ENCODE measurements around the gene GRK2.

The GRK2 gene

DNA sequence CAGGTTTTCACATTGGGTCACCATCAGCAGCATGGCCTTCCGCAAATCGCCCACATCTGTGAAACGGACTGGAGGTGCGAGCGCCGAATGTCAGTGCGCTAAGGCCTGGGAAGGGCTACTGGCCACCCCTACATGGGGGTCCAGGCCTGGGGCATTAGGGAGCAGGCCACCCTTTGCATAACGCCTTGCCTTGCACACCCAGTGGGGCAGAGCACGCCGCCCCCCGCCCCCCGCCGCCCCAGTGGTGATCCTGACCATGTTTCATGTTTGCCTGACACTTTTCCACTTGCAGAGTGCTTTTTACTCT lies 2.6 kb downstream of the GRK2 start:
- Histone ChIP-seq H2BK5ac (ENCODE audit: low read length) (no peak overlapping the region), H3K27ac (replicated peaks; ENCODE audit: low read length) (no peak overlapping the region), H2AFZ (ENCODE audit: low read length) (no peak overlapping the region), H3K4ac (ENCODE audit: low read length) (no peak overlapping the region), H3K79me1 (ENCODE audit: low read depth, low read length) (peaks cover 30% of the 10 kb centered on the region), H3K36me3 (replicated peaks in 1 of 2; ENCODE audit: control insufficient read depth in 2 of 2, insufficient read depth in 2 of 2, low read length in 2 of 2) (peaks cover 9 to 39% of the 10 kb centered on the region in 2 donors), H3K9me3 (replicated peaks in 1 of 2; ENCODE audit: control insufficient read depth in 2 of 2, insufficient read depth in 1 of 2, low read depth in 1 of 2, low read length in 2 of 2) (no peaks in the 10 kb centered on the region), H3K14ac (ENCODE audit: low read length) (no peak overlapping the region), H3K9ac (ENCODE audit: low read depth, low read length, poor library complexity) (peak overlapping the region; percentile 57), H3K4me2 (ENCODE audit: insufficient read depth, low read length, poor library complexity, severe bottlenecking) (no peak overlapping the region), H3K18ac (ENCODE audit: low read length) (no peak overlapping the region), H4K91ac (ENCODE audit: low read depth, low read length, poor library complexity) (no peak overlapping the region), H2BK120ac (ENCODE audit: low read depth, low read length) (no peak overlapping the region), H2BK12ac (ENCODE audit: low read length) (no peak overlapping the region), H4K8ac (ENCODE audit: low read depth, low read length) (no peak overlapping the region), H2AK5ac (ENCODE audit: low read depth, low read length) (no peak overlapping the region), H3K4me1 (ENCODE audit: control insufficient read depth in 2 of 2, insufficient read depth in 1 of 2, low read depth in 1 of 2, low read length in 2 of 2) (peaks cover 24 to 38% of the 10 kb centered on the region in 2 donors), H3K23ac (ENCODE audit: low read depth, low read length, poor library complexity) (no peak overlapping the region), H2BK15ac (ENCODE audit: low read length) (no peak overlapping the region), H3K4me3 (ENCODE audit: low read length in 2 of 2) (no peak overlapping the region), H3K27me3 (ENCODE audit: control insufficient read depth in 3 of 3, insufficient read depth in 3 of 3, low read depth in 1 of 3, low read length in 3 of 3) (peaks cover 0 to 14% (median 0%) of the 10 kb centered on the region in 3 experiments)
- no CpG with 5 or more reads among the region's 13 CpGs for WGBS, 2 donors (ENCODE audit: extremely low coverage in 2 of 2, insufficient read length in 2 of 2, insufficient replicate concordance in 1 of 2)
- no peak for DNase-seq (ENCODE audit: low spot score)

DNA sequence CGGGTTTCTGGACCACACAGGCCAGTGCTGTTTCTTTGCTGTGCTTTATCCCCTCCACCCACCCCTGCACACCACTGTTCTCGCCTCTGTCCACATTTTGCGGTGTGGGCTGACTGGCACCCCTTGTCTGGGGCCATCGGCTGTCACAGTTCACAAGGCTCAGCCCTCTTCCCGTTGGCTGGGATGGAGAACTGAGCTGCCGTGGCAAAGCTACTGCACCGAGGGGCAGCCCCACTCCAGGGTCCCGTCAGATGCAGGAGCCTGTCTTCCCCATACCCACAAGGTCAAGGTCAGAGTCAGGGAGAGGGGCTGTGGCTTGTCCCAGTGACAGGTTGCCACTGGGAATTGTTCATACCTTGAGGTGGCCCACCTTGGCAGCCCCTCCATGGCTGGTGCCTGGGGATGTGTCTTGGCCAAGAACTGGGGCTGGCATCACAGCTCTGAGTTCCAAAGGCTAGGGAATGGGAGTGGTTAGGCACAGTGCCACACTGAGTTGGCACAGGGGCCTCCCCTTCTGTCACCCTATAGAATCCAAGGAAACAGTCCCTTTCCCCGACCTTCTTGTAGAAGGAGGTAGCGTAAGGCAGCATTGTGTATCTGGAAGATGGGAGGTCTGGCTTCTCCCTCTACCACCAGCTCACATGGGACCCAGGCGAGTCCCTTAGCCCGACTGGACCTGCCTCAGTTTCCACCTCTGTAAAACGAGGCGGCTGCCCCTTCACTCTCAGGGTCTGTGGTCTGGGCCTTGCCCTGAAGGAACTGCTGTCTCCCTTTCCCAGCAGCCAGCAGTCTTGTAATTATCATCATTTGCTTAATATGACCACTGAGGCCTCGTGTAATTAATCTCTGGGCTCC lies 3.4 kb downstream of the GRK2 start:
- Histone ChIP-seq H3K27me3 (ENCODE audit: control insufficient read depth in 3 of 3, insufficient read depth in 3 of 3, low read depth in 1 of 3, low read length in 3 of 3) (peaks cover 0 to 9% (median 0%) of the 10 kb centered on the region in 3 experiments), H2AK5ac (ENCODE audit: low read depth, low read length) (peak overlapping the region; percentile 93), H2BK5ac (ENCODE audit: low read length) (no peak overlapping the region), H3K79me1 (ENCODE audit: low read depth, low read length) (peaks cover 30% of the 10 kb centered on the region), H3K27ac (replicated peaks; ENCODE audit: low read length) (peak overlapping the region; percentile 45), H2BK12ac (ENCODE audit: low read length) (no peak overlapping the region), H2BK120ac (ENCODE audit: low read depth, low read length) (no peak overlapping the region), H2BK15ac (ENCODE audit: low read length) (peak overlapping the region; percentile 79), H3K23ac (ENCODE audit: low read depth, low read length, poor library complexity) (peak overlapping the region; percentile 92), H3K4me1 (ENCODE audit: control insufficient read depth in 2 of 2, insufficient read depth in 1 of 2, low read depth in 1 of 2, low read length in 2 of 2) (peaks cover 24 to 38% of the 10 kb centered on the region in 2 donors), H3K4ac (ENCODE audit: low read length) (no peak overlapping the region), H3K9ac (ENCODE audit: low read depth, low read length, poor library complexity) (peak overlapping the region; percentile 51), H3K4me3 (ENCODE audit: low read length in 2 of 2) (peak overlapping the region in 1 of 2 donors; percentile 24), H3K14ac (ENCODE audit: low read length) (peak overlapping the region; percentile 86), H3K9me3 (replicated peaks in 1 of 2; ENCODE audit: control insufficient read depth in 2 of 2, insufficient read depth in 1 of 2, low read depth in 1 of 2, low read length in 2 of 2) (no peaks in the 10 kb centered on the region), H2AFZ (ENCODE audit: low read length) (peak overlapping the region; percentile 6), H3K4me2 (ENCODE audit: insufficient read depth, low read length, poor library complexity, severe bottlenecking) (peak overlapping the region; percentile 54), H3K18ac (ENCODE audit: low read length) (peak overlapping the region; percentile 84), H4K8ac (ENCODE audit: low read depth, low read length) (no peak overlapping the region), H4K91ac (ENCODE audit: low read depth, low read length, poor library complexity) (no peak overlapping the region), H3K36me3 (replicated peaks in 1 of 2; ENCODE audit: control insufficient read depth in 2 of 2, insufficient read depth in 2 of 2, low read length in 2 of 2) (peaks cover 9 to 42% of the 10 kb centered on the region in 2 donors)
- no CpG with 5 or more reads among the region's 15 CpGs for WGBS, 2 donors (ENCODE audit: extremely low coverage in 2 of 2, insufficient read length in 2 of 2, insufficient replicate concordance in 1 of 2)
- no peak for DNase-seq (ENCODE audit: low spot score)

DNA sequence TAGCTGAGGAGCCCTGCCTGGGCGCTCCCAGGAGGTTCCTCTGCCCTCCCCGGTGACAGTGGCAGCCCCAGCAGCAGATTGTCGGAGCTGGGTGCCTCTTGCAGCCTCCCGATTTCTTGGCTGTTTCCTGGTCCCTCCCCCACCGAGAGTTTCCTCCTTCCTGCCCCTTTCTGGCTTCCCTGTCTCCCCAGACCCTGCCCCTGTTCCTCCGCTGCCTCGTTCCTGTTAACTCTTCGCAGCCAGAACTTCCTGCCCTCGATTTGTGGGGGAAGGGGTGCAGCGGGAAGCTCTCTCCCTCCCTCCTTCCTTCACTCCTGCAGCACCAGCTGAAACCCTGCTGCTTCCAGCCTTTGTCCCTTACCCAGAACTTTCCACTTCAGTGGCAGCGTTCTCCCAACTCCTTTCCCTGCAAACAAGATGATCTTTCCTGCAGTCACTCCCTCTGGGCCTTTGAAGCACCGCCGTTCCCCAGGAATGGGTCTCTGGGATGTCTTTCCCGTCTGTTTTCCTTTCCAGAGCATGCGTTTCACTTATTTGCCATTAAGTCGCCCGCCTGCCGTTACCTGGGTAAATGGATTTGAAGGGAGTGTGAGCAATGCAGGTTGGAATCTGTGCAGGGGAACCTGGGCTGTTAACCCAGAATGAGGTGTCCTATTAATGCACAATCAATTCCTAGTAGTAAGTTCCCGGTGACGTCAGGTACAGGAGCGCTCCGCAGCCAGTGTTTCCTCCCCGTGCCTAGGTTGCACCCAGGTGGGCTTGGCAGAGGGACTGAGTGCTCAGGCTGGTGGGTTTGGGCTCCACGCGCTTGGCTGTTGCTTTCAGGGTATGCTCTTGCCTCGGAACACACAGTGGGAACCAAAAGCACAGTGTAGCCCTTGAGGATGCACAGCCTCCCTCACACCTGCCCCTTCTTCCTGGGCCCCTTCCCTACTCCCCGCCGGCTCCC lies 4.3 kb downstream of the GRK2 start:
- Histone ChIP-seq H3K4me1 (ENCODE audit: control insufficient read depth in 2 of 2, insufficient read depth in 1 of 2, low read depth in 1 of 2, low read length in 2 of 2) (peaks cover 24 to 40% of the 10 kb centered on the region in 2 donors), H2BK12ac (ENCODE audit: low read length) (no peak overlapping the region), H4K91ac (ENCODE audit: low read depth, low read length, poor library complexity) (no peak overlapping the region), H3K79me1 (ENCODE audit: low read depth, low read length) (peaks cover 32% of the 10 kb centered on the region), H2BK15ac (ENCODE audit: low read length) (no peak overlapping the region), H3K27ac (replicated peaks; ENCODE audit: low read length) (peak overlapping the region; percentile 45), H3K14ac (ENCODE audit: low read length) (peak overlapping the region; percentile 86), H2BK5ac (ENCODE audit: low read length) (no peak overlapping the region), H2BK120ac (ENCODE audit: low read depth, low read length) (no peak overlapping the region), H4K8ac (ENCODE audit: low read depth, low read length) (no peak overlapping the region), H3K9me3 (replicated peaks in 1 of 2; ENCODE audit: control insufficient read depth in 2 of 2, insufficient read depth in 1 of 2, low read depth in 1 of 2, low read length in 2 of 2) (no peaks in the 10 kb centered on the region), H2AK5ac (ENCODE audit: low read depth, low read length) (peak overlapping the region; percentile 93), H3K18ac (ENCODE audit: low read length) (peak overlapping the region; percentile 84), H3K27me3 (ENCODE audit: control insufficient read depth in 3 of 3, insufficient read depth in 3 of 3, low read depth in 1 of 3, low read length in 3 of 3) (peaks cover 0 to 2% (median 0%) of the 10 kb centered on the region in 3 experiments), H3K23ac (ENCODE audit: low read depth, low read length, poor library complexity) (peak overlapping the region; percentile 92), H3K4ac (ENCODE audit: low read length) (no peak overlapping the region), H3K36me3 (replicated peaks in 1 of 2; ENCODE audit: control insufficient read depth in 2 of 2, insufficient read depth in 2 of 2, low read length in 2 of 2) (peaks cover 9 to 49% of the 10 kb centered on the region in 2 donors), H3K4me3 (ENCODE audit: low read length in 2 of 2) (peak overlapping the region; percentile 24 to 59), H3K4me2 (ENCODE audit: insufficient read depth, low read length, poor library complexity, severe bottlenecking) (peak overlapping the region; percentile 54), H2AFZ (ENCODE audit: low read length) (peak overlapping the region; percentile 6), H3K9ac (ENCODE audit: low read depth, low read length, poor library complexity) (no peak overlapping the region)
- no CpG with 5 or more reads among the region's 28 CpGs for WGBS, 2 donors (ENCODE audit: extremely low coverage in 2 of 2, insufficient read length in 2 of 2, insufficient replicate concordance in 1 of 2)
- no peak for DNase-seq (ENCODE audit: low spot score)

DNA sequence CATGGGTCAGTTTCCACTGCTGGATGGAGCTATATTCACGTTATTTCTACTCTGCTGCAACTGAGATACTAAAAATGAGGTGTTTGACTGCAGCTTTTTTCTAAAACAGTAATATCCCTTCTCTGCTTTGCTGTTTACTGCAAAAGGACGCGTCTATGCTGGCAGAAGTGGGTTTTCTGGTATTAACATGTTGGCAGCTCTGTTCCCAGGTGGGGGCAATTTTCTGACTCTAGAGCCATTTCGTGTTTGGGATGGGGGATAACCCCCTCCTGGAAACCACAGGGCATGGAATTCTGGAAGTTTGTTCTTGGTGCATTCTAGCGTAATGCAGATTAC lies 4.9 kb downstream of the GRK2 start:
- no peak overlapping the region for H4K8ac ChIP-seq (ENCODE audit: low read depth, low read length)
- no peak overlapping the region for H4K91ac ChIP-seq (ENCODE audit: low read depth, low read length, poor library complexity)
- peaks cover 38% of the 10 kb centered on the region for H3K79me1 ChIP-seq (ENCODE audit: low read depth, low read length)
- no peak for DNase-seq (ENCODE audit: low spot score)
- peak overlapping the region; percentile 78 for H3K18ac ChIP-seq (ENCODE audit: low read length)
- no peak overlapping the region for H3K4ac ChIP-seq (ENCODE audit: low read length)
- no peak overlapping the region for H3K9ac ChIP-seq (ENCODE audit: low read depth, low read length, poor library complexity)
- H3K4me1 ChIP-seq (ENCODE audit: control insufficient read depth in 2 of 2, insufficient read depth in 1 of 2, low read depth in 1 of 2, low read length in 2 of 2), result peaks cover 24 to 40% of the 10 kb centered on the region in 2 donors
- H3K23ac ChIP-seq (ENCODE audit: low read depth, low read length, poor library complexity), result no peak overlapping the region
- H3K27me3 ChIP-seq (ENCODE audit: control insufficient read depth in 3 of 3, insufficient read depth in 3 of 3, low read depth in 1 of 3, low read length in 3 of 3), result no peaks in the 10 kb centered on the region
- H2BK12ac ChIP-seq (ENCODE audit: low read length), result no peak overlapping the region
- H2BK15ac ChIP-seq (ENCODE audit: low read length), result no peak overlapping the region
- no CpG with 5 or more reads among the region's 5 CpGs for WGBS, 2 donors (ENCODE audit: extremely low coverage in 2 of 2, insufficient read length in 2 of 2, insufficient replicate concordance in 1 of 2)
- no peak overlapping the region for H2AFZ ChIP-seq (ENCODE audit: low read length)
- no peak overlapping the region for H3K27ac ChIP-seq (replicated peaks; ENCODE audit: low read length)
- peaks cover 9 to 51% of the 10 kb centered on the region in 2 donors for H3K36me3 ChIP-seq (replicated peaks in 1 of 2; ENCODE audit: control insufficient read depth in 2 of 2, insufficient read depth in 2 of 2, low read length in 2 of 2)
- no peak overlapping the region for H2BK5ac ChIP-seq (ENCODE audit: low read length)
- H2BK120ac ChIP-seq (ENCODE audit: low read depth, low read length), result no peak overlapping the region
- H3K4me2 ChIP-seq (ENCODE audit: insufficient read depth, low read length, poor library complexity, severe bottlenecking), result no peak overlapping the region
- no peak overlapping the region for H2AK5ac ChIP-seq (ENCODE audit: low read depth, low read length)
- no peaks in the 10 kb centered on the region for H3K9me3 ChIP-seq (replicated peaks in 1 of 2; ENCODE audit: control insufficient read depth in 2 of 2, insufficient read depth in 1 of 2, low read depth in 1 of 2, low read length in 2 of 2)
- no peak overlapping the region for H3K14ac ChIP-seq (ENCODE audit: low read length)
- peak overlapping the region in 1 of 2 donors; percentile 59 for H3K4me3 ChIP-seq (ENCODE audit: low read length in 2 of 2)
